Measurements from ENCODE around the gene FILIP1.
"Not testable (repeated sequence)": the region's sequence is repeated elsewhere in the genome, so short reads cannot be mapped to it uniquely, and the experiment has no call there.

FILIP1 gene

GRCh38 chr6:75449630-75450206, 43.9 kb downstream of the FILIP1 start:
- no peak for DNase-seq

GRCh38 chr6:75446241-75446880, 47.2 kb downstream of the FILIP1 start:
- no peak for DNase-seq

- no peak for DNase-seq
Measured at GRCh38 chr6:75445738-75446137, 47.9 kb downstream of the FILIP1 start.

GRCh38 chr6:75444899-75445298, 48.7 kb downstream of the FILIP1 start:
- no peak for DNase-seq

- not testable (repeated sequence) for DNase-seq
Measured at GRCh38 chr6:75441883-75442282, 51.7 kb downstream of the FILIP1 start.

GRCh38 chr6:75441479-75441878, 52.1 kb downstream of the FILIP1 start:
- not testable (repeated sequence) for DNase-seq

- no peak for DNase-seq
Measured at GRCh38 chr6:75438442-75439116, 55.0 kb downstream of the FILIP1 start.

- DNase-seq, result no peak
Measured at GRCh38 chr6:75438013-75438431, 55.6 kb downstream of the FILIP1 start.

GRCh38 chr6:75437421-75437891, 56.1 kb downstream of the FILIP1 start:
- no peak for DNase-seq

GRCh38 chr6:75436869-75437268, 56.7 kb downstream of the FILIP1 start:
- no peak for DNase-seq

GRCh38 chr6:75432809-75433208, 60.8 kb downstream of the FILIP1 start:
- DNase-seq, result not testable (repeated sequence)

- no peak for DNase-seq
Measured at GRCh38 chr6:75431379-75431778, 62.2 kb downstream of the FILIP1 start.

GRCh38 chr6:75430631-75431325, 62.8 kb downstream of the FILIP1 start:
- DNase-seq, result no peak

- no peak for DNase-seq
Measured at GRCh38 chr6:75429061-75429703, 64.4 kb downstream of the FILIP1 start.

GRCh38 chr6:75428204-75428603, 65.4 kb downstream of the FILIP1 start:
- DNase-seq, result no peak

GRCh38 chr6:75427329-75427728, 66.3 kb downstream of the FILIP1 start:
- DNase-seq, result no peak

GRCh38 chr6:75424618-75425548, 68.7 kb downstream of the FILIP1 start:
- DNase-seq, result no peak

GRCh38 chr6:75423386-75423785, 70.2 kb downstream of the FILIP1 start:
- no peak for DNase-seq

GRCh38 chr6:75422024-75422639, 71.5 kb downstream of the FILIP1 start:
- DNase-seq, result no peak

- no peak for DNase-seq
Measured at GRCh38 chr6:75421316-75422023, 72.1 kb downstream of the FILIP1 start.

- DNase-seq, result no peak
Measured at GRCh38 chr6:75419980-75420379, 73.6 kb downstream of the FILIP1 start.
